Measurements from ENCODE around the gene JAG2.
A peak's percentile ranks its signal among the peaks of the same experiment; 100 is the strongest.

JAG2 gene

GRCh38 chr14:105203057-105203531, 34.5 kb upstream of the JAG2 start:
- DNase-seq: peak; percentile 52 to 64

DNA sequence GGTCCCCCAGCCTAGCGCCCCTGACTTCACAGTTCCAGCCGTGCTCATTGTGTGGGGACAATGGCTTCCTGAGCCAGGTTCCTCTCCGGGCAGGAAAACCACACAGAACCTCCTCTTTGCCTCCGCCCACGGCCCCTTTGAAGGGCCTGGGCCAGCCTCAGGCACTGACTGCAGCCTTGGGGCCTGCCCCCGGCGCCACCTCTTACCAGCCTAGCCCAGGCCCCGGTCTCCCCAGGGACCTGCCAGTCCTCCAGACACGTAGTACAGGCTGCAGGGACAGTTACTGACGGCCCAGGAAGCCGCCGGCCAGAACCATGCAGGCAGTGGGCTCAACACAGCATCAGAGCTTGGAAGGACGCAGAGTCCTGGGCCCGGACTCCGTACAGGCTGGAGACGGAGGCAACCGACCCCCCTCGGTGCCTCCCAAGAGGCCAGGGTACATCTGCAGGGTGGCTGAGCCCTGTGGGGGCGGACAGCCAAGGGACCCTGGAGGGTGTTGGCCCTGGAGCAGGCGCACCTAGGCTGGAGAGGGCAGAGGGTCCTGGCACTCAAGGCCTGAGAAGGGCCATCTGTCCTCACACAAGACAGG, 33.4 kb upstream of the JAG2 start:
- DNase-seq: peak; percentile 28 to 30

DNA sequence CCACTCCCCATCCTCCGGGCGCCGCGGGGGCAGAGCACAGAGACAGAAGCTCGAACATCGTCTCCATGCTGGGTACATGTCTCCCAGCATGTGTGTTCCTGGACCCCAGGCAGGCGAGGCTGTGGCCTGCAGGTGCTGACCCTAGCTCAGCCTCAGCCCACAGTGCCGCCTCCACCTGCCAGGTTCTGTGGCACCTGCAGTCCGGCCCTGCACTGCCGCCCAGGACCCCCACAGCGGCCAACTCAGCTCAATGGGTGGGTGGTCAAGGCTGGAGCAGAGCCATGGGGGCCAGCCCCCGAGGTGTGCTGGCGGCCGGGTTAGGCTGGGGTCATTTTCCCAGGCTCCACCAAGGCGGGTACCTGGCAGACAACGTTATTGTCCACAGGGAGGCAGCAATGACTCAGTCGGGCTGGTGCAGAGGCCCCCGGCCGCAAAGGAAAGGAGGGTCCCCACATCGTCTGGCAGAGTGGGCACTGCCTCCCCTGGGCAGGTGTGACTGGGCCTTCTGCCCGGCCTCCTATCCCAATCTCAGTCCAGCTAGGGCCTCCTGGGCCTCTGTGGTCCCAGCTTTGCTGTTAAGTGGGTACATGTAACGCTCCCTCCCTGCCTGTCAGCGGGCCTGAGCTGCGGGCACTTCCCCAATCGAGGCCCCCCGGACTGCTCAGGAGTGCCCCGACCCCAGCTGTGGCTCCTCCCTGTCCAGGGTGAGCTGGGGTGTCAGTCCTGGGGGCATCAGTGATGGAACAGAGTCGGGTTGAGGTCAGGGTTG, 32.8 kb upstream of the JAG2 start:
- DNase-seq: no peak

DNA sequence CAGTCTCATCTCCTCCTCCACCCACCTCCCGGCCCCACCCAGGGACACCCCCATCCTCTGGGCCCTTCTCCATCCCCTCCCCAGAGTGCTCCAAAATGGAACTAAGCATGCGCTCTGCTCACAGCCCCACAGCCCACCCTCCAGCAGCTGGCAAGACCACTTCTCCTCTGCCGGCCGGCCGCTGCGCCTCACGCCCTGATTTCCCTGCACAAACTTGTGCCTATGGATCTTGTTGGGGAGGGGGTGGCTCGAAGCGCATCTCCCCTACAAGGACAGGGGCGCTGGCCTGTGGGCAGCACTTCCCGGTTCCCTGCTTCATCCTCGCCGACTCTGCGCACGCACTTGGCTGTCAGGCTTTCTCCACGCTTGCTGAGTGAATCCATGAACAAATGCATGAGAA, 32.1 kb upstream of the JAG2 start:
- DNase-seq: no peak

DNA sequence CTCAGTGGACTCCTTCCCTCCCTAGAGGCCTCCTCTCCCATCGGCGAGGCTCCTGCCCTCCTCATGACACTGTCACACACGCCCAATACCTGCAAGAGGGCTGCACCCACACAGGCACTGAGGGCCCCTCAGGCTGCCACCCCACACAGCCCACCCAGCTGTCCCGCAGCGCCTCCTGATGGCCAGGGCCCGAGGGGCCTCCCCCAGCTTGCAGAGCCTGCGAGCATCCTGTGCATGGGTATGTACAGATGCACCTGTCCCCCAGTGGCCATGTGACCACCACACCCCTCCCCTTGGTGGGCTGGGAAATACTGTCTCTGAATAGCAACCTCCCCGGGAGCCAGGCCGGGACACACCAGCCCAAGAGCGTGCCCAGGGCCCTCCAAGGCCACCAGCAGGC, 31.5 kb upstream of the JAG2 start:
- no peak for DNase-seq

DNA sequence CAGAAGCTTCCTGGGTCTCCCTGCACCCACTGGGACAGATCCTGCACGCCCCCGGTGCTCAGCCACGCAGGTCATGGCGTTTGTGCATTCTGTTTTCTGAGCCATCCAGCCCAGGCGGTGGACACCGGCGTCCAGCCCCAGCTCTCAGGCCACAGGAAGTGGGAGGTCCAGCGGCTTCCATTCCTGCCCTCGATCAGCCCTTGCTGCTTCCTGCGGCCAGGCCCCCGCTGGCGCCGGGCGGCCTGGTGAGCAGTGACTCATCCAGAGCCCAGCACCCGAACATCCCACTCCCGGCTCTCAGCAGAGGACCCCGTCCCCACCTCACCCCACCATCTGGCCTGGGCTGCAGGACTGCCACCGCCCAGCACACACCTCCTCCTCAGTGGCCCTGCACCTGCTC, 30.5 kb upstream of the JAG2 start:
- no peak for DNase-seq

GRCh38 chr14:105198588-105198987, 30.0 kb upstream of the JAG2 start:
- no peak for DNase-seq

- peak in 1 of 2 donors; percentile 28 for DNase-seq
Observed at GRCh38 chr14:105197211-105197641, 28.6 kb upstream of the JAG2 start.

DNA sequence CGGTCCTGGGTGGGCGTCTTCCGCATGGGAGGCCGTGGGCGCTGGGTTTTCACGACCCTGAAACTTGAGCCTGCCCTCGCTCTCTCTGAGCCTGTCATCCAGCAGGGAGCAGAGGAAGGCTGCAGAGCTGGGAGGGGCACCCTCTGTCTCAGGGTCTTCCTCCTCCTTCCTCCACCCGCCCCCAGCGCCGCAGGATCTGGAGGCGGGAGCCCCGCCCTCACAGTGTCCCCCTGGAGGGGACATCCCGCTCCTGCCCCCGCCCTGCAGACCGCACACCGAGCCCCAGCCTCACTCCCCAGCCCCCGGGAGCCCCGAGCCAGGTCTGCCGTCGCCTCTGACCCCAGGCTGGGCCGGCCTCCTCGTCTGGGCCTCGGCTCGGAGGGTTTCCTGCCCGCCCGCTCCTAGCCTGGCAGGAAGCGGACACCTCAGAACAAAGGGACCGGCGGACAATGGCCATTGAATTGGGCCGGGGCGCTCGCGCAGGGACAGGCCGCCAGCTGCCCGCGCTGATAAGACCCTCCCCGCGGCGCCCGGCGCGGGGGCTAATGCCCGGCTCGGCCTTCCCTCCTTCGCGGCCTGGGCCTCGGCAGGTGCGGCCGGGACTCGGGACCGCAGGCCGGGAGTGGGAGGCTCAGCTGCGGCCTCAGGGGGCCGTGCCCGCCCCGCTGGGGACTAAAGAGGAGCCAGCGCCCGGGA, 27.8 kb upstream of the JAG2 start:
- DNase-seq: no peak

DNA sequence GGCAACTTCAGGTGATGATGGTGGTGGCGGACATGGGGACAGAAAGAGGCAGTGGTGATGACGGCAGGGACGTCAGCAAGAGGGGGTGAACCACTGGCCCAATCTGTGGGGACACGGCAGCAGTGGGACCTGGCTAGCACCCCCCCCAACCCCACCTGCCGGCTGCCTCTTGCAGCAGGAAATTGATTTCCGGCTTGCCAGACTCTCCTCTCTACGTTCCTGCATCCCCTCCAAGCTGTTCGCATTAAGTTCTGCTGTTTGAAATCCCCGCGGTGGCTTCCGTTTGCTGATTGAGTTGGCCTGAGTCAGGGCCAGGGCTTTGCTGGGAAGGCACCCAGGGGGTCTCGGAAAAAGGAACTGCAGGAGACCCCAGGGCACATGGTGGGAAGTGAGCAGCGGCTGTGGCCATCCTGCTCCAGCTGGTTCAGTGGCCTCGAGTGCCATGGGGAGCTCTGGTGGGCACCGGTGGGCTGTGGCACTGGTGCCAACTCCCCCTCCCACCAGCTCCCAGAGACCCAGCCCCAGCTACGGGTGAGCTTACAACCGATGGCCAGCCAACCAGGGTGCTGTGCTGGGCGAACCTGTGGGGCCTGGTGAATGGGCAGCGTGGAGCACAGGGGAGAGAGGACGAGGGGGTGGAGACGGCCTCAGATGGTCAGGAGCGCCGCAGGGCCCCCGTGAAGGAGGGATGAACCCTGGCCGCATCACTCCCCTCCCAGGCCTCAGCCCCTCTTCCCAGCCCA, 27.1 kb upstream of the JAG2 start:
- no peak for DNase-seq

- no peak for DNase-seq
Observed at GRCh38 chr14:105195051-105195450, 26.5 kb upstream of the JAG2 start.

GRCh38 chr14:105193916-105194782, 25.6 kb upstream of the JAG2 start:
- peak in 1 of 2 donors; percentile 25 for DNase-seq

- DNase-seq: no peak
Observed at GRCh38 chr14:105192866-105193731, 24.5 kb upstream of the JAG2 start.

DNA sequence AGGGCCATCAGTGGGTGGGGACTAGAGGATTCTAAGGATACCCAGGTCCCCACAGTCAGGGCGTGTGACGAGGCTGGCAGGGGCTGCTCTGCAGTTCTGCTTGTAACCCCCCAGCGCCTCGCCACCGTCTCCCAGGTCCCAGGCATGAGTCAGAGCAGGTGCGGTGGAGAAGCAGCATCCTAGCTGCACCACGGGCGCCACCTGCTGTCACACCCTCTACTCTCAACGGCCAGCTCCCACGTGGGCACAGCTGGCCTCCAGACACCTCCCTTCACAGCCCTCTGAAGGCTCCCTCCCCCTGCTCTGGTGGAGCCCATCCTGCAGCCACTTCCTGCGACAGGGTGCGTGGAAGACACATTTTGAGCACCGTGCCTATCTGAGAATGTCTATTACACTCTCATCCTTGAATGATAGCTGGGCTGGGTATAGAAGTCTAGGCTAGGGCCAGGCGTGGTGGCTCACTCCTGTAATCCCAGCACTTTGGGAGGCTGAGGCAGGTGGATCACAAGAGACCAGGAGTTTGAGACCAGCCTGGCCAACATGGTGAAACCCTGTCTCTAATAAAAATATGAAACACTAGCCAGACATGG, 19.5 kb upstream of the JAG2 start:
- no peak for DNase-seq

DNA sequence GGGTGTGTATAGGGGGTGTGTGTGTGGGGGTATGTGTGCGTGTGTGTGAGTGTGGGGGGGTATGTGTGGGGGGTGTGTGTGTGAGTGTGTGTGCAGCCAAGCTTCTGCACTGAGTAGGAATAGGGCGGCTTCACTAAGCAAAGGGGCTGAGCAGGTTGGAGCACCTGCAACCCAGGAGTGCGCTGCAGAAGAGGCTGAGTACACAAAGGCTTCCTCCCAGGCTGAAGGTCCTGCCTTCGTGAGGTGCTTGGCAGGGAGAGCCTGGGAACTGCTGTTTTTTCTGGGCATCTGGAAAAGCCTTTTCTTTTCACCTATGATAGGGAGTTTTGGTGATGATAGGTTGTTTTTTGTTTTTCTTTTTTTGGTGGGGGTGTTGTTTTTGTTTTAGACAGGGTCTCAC, 18.5 kb upstream of the JAG2 start:
- no peak for DNase-seq

- DNase-seq: no peak
Observed at GRCh38 chr14:105185973-105186372, 17.4 kb upstream of the JAG2 start.

GRCh38 chr14:105185001-105185400, 16.4 kb upstream of the JAG2 start:
- DNase-seq: no peak

DNA sequence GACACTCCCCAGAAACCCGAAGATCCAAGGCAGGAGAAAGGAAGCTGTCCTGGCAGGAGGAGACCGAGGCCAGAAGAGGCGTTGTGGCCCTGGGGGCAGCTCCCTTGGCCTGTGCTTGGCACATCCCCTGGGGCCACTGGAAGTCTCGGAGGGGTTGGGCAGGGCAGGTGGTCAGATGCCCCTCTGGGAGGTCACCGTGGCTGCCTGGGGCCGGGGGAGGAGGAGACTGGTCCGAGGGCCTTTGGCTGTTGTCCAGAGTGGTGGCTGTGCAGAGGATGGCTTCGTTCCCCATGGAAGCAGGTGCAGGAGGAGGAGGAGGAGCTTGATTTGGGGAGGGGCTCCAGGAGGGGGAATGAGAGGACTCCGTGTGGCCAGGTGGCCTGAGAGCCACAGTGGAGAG, 15.9 kb upstream of the JAG2 start:
- no peak for DNase-seq

DNA sequence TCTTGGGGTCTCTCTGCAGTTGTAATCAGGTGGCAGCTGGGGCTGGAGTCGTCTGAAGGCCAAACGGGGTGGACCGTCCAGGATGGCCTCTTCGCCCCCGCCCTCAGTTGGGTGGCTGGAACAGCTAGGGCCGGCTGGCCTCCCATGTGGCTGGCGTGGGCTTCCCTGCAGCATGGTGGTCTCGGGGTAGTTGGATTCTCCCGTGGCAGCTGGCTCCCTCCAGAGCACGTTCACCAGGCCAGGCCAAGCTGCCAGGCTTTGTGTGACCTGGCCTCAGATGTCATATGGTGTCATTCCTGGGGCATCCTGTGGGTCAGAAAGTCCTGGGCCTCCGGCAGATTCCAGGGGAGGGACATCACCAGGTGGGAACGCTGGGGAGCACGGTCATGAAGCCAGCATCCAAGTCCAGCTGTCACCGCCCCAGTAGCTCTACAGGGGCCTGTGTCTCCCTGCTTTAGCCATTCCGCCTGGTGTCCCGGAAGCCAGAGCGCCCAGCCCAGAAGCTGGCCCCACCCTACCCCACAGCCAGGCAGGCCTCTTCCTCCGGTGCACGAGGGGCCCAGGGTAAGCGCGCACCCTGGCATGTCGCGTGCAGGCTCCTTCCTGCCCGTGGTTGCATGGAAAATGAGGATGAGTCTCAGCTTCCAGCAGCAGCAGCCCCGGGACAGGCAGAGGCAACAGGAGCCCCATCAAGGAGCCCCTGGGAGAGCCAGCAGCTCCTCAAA, 13.9 kb upstream of the JAG2 start:
- DNase-seq: no peak

All from CD4-positive, alpha-beta T cell treated with Interleukin-1 beta for 1 hour (primary cell).